ENCODE measurements around the gene UGT2A1. TPM values are rescaled to one million over a fixed set of nuclear protein-coding genes. Genes with fewer than 3 reads are reported as not detected.

UGT2A1 gene
- total RNA-seq, 1 donor from 2014 or later, result not detected

DNA sequence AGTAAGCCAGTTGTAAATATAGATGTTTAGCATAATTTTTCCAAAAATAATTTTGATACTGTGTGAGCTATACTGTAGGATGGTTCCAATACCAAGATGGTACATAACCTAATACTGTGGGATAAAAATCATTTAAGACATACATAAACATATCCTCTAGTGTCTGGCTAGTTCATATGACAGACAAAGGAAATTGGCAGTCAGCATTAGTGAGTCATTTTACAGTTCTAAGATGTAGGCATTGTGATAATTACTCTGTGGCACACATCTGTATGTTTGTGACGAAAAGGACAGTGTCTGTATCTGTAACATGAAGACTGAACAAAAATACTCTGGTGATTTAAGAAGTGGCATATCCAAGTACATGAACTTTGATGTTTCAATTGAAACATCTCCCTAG is 63.2 kb downstream of the UGT2A1 start:
- no peak for DNase-seq

DNA sequence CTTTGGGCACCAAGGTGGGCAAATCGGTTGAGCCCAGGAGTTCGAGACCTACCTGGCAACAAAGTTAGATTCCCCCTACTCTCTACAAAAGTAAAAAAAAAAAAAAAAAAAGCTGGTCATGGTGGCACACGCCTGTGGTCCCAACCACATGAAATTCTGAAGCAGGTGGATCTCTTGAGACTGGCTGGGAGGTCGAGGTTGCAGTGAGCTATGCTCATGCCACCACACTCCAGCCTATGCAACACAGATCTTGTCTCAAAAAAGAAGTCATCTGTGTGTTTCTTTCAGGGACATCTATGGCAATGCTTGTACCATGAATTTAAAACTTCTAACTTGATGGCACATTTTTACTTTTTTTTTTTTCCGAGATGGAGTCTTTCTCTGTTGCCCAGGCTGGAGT is 68.9 kb downstream of the UGT2A1 start:
- no peak for DNase-seq

DNA sequence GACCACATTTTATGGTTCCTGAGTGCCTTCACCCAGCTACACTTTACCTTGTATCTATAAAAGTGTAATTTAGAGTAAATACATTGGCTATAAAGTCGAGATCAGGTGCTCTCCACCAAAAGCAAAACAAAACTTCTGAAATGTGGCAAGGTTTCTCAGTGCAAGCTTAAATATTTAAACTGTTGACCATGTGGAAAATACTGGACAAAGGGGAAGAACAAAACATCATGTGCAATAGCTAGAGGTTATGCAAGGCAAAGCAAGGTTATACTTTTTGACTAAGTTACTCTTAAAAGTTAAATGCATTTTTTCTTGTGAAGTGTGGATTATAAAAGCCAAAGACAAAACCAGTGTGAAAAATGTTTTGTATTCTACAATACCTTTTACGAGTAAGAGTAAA is 69.5 kb downstream of the UGT2A1 start:
- DNase-seq, result no peak

DNA sequence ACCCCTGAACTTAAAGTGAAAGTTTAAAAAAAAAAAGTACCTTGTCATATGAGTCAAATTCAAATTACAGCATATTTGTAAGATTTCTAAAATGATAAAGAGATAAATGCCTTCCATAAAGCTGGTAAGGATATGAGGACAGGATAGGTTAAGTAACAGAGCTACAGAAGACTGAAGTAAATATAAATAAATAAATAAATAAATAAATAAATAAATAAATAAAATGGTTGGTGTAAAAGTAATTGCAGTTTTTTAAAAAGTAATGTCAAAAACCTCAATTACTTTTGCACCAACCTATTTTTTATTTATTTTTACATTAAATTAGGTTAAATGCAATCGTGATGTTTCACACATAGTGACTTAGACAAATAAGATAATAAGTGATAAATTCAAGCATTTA is 75.8 kb downstream of the UGT2A1 start:
- no peak for DNase-seq

DNA sequence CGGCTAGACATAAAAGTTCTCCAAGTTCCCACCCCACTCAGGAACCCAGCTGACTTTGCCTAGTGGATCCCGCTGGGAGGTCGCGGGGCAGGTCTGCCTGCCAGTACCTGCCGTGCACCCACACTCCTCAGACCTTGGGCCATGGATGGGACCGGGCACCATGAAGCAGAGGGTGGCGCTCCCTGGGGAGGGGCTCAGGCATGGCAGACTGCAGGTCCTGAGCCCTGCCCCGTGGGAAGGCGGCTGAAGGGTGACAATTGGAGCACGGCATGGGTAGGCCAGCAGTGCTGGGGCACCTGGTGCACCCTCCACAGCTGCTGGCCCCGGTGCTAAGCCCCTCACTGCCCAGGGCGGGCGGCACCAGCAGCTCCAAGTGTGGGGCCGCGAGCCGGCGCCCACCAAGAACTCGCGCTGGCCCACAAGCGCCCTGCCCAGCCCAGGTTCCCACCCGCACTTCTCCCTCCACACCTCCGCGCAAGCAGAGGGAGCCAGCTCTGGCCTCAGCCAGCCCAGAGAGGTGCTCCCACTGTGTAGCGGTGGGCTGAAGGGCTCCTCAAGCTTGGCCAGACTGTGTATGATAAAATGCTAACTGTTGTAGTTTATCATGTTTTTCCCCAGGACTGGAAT is 76.7 kb downstream of the UGT2A1 start:
- DNase-seq, result no peak

DNA sequence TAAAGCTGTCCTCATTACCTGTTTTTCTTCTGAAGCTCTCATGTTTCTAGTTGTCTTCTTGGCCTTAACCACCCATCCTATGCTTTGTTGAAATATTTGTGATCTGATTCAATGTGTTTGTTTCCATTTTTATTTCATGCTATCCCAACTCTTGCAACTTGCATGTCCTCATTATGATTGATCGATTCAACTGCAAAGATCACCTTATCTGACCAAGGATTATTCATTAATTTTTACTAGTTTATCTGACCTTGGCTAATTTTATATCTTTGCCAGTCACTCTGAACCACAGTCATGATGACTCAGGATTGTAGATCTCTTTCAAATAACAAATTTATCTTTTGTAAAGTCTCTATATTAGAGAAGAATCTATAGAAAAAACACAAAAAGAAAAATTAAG is 84.3 kb downstream of the UGT2A1 start:
- no peak for DNase-seq

DNA sequence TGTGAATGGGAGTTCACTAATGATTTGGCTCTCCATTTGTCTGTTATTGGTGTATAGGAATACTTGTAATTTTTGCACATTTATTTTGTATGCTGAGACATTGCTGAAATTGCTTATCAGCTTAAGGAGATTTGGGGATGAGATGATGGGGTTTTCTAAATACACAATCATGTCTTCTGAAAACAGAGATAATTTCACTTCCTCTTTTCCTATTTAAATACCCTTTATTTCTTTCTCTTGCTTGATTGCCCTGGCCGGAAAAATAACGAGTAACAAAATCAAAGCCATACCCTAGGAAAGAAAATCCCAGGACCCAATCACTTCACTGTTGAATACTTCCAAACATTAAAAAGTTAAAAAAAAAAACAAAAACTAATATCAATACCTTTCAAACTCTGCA is 89.6 kb downstream of the UGT2A1 start:
- DNase-seq, result no peak

DNA sequence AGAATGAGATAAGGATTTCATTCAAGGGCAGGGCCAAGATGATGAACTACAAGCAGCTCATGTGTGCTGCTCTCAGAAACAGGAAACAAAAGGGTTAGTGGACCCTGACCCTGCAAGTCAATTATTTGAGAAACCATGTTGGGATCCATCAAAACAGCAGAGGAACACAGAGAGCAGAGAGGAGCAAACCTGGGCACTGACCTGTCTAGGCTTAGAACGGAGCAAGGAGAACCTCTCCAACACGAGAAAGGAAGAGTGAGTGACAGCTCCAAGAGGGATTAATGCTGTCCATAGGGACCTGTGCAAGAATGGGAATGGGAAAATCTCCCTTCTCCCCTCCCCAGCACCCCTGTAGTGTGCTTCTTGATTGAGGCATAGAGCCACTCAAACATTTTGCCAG is 103.4 kb downstream of the UGT2A1 start:
- DNase-seq, result no peak

DNA sequence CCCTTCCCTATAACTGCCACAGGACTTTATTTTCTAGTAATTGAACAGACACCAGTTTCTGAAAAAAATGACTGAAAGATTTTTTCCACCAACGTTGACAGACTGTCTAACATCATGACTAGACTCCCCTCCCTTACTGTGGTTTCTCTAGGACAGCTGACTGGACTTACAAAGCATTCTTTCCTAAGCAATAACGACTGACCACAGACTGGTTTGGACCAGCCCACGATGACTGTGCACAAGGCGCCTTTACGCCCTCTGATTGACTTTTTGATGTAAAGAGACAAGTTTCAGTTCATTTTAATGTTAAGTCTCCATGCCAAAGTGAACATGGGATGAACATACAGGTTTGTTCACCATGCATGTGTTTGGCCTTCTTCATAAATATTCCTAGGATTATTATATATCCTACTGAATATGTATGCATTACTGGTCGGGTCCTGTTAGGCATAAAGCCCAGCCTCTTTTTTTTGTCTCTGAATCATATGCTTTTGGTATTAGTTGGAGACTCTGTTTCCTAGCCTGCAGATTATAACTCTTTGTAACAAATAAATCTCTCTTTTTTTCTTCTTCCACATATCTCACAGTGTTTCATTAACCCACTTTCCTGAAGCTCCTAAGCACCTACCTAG is 106.8 kb downstream of the UGT2A1 start:
- DNase-seq, result no peak

Small RNAs within 50 kb of the gene (small RNA-seq; reads per million reads assigned to genes)
- not detected for gene UGT2A2

Other genes with a start within 250 kb of the UGT2A1 start
- gene UGT2B4, start 157.3 kb downstream of the UGT2A1 start, total RNA-seq, result not detected
- gene UGT2A2, start 13.6 kb downstream of the UGT2A1 start, total RNA-seq, result not detected
- 0.31 TPM for gene SULT1B1, start 107.4 kb upstream of the UGT2A1 start, total RNA-seq
- 8.4 TPM for gene SULT1E1, start 206.9 kb upstream of the UGT2A1 start, total RNA-seq

All from occipital lobe (tissue), 3 donors.